ENCODE data around the gene KPNA4.

KPNA4 gene

DNA sequence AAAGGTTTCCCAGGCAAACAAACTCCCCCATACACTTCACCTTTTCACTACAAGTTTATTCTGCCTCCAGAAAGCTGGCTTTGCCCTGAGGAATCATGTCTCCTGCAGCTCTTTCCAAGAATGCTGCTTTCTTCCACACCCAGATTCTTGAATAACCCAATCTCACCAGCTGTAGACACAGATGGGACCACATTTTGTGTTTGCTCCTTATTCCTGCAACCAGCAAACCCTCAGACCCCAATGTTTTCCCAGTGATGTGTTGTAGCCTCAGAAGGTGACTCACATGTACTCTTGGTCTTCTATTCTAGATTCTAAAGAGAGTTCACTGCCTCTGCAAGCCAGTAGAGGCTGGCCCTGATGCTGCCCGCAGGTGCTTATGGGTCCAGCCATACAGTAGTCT, 92.2 kb downstream of the KPNA4 start:
- DNase-seq (ENCODE audit: extremely low read depth, low read depth): peak; percentile 54
- TF ChIP-seq, protein P1, sequence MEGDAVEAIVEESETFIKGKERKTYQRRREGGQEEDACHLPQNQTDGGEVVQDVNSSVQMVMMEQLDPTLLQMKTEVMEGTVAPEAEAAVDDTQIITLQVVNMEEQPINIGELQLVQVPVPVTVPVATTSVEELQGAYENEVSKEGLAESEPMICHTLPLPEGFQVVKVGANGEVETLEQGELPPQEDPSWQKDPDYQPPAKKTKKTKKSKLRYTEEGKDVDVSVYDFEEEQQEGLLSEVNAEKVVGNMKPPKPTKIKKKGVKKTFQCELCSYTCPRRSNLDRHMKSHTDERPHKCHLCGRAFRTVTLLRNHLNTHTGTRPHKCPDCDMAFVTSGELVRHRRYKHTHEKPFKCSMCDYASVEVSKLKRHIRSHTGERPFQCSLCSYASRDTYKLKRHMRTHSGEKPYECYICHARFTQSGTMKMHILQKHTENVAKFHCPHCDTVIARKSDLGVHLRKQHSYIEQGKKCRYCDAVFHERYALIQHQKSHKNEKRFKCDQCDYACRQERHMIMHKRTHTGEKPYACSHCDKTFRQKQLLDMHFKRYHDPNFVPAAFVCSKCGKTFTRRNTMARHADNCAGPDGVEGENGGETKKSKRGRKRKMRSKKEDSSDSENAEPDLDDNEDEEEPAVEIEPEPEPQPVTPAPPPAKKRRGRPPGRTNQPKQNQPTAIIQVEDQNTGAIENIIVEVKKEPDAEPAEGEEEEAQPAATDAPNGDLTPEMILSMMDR (IDR thresholded peaks at IDR 0.05; ENCODE audit: low read depth, low read length, missing control alignments): no peak
- no peak overlapping the region for H3K4me3 ChIP-seq (replicated peaks; ENCODE audit: low read depth, low read length)

DNA sequence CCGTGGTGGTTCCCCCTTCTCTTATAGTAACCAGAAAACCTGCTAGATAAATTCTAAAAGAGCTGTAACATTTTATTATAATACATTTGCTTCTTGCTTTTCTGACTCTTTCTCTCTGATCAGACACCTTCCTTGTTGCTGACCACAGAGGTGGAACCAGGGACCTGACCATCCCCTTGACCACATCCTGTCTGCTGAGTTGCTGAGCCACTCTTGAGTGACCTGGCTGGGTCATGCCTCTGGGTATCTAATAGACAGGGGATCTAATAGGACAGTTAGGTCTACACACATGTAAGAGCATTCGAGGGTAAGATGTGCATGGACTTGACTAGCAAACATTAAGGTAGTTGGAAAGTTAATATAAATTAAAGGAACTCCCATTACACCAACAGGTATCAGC, 93.0 kb downstream of the KPNA4 start:
- DNase-seq (ENCODE audit: extremely low read depth, low read depth): no peak
- TF ChIP-seq, protein P1 (IDR thresholded peaks at IDR 0.05; ENCODE audit: low read depth, low read length, missing control alignments): no peak
- no peak overlapping the region for H3K4me3 ChIP-seq (replicated peaks; ENCODE audit: low read depth, low read length)

DNA sequence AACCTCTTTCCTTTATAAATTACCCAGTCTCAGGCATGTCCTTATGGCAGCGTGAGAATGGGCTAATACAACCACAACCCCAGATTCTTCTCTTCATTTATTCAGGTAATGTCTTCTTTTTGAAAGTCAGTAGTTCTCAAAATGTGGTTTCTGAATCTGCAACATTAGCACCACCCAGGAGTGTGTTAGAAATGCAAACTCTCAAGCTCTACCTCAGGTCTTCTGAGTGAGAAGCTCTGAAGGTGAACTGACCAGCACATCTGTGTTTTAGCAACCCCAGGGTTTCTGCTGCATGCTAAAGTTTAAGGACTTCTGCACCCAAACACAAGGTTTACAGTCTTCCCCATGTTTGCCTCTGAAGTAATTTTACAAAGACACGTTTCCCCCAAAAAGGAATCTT, 93.5 kb downstream of the KPNA4 start:
- H3K4me3 ChIP-seq (replicated peaks; ENCODE audit: low read depth, low read length): no peak overlapping the region
- TF ChIP-seq, protein P1 (IDR thresholded peaks at IDR 0.05; ENCODE audit: low read depth, low read length, missing control alignments): no peak
- no peak for DNase-seq (ENCODE audit: extremely low read depth, low read depth)

DNA sequence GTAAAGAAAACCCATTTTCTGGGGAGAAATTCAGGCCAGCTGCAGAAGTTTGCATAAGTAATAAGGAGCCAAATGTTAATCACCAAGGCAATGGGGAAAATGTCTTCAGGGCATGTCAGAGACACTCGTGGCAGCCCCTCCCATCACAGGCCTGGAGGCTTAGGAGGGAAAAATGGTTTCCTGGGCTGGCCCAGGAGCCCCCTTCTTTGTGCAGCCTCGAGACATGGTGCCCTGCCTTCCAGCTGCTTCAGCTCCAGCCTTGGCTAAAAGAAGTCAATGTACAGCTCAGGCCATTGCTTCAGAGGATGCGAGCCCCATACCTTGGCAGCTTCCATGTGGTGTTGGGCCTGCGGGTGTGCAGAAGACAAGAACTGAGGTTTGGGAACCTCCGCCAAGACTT, 95.2 kb downstream of the KPNA4 start:
- TF ChIP-seq, protein P1 (IDR thresholded peaks at IDR 0.05; ENCODE audit: low read depth, low read length, missing control alignments): no peak
- DNase-seq (ENCODE audit: extremely low read depth, low read depth): no peak

DNA sequence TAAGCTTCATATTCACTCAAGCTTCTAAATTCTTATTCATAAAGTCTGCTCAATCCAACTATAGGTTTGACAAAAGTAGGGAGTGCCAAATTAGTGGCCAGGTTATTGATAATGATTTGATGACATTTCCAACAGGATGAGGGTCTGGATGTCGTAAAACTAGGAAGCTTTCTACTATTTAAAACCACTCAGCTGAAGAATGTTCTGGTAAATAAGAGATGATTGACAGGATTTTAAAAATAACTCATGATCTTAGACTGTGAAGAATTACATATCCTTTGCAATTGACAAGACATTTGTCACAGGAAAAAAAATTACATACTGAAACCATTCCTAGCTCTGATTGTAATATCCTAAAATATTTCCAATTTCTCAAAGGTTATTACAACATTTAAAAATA, 100.4 kb downstream of the KPNA4 start:
- DNase-seq (ENCODE audit: extremely low read depth, low read depth): no peak
- TF ChIP-seq, protein P1 (IDR thresholded peaks at IDR 0.05; ENCODE audit: low read depth, low read length, missing control alignments): no peak
- no peak overlapping the region for H3K4me3 ChIP-seq (replicated peaks; ENCODE audit: low read depth, low read length)

More for the DNA sequence above, 95.2 kb downstream of the KPNA4 start:
- H3K4me3 ChIP-seq (replicated peaks; ENCODE audit: low read depth, low read length): no peak overlapping the region

DNA sequence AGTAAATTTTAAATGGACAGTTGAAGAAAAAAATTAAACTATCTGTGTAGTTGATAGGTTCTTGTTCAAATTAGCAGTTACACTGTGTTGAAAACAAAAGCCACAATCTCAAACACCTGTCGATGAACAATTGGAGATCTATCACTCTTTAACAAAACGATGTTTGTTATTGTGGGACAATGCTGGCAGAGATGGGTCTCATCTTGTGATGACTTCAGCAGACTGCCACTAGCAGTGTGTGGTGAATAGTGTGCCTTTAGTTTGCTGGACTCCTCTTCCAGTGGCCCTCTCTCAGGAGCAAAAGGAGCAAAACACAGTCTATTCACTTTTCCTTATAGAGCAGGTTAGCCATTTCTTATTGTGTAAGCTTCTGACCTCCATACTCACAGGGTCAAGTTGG, 101.0 kb downstream of the KPNA4 start:
- no peak for DNase-seq (ENCODE audit: extremely low read depth, low read depth)
- H3K4me3 ChIP-seq (replicated peaks; ENCODE audit: low read depth, low read length): no peak overlapping the region
- TF ChIP-seq, protein P1 (IDR thresholded peaks at IDR 0.05; ENCODE audit: low read depth, low read length, missing control alignments): no peak

DNA sequence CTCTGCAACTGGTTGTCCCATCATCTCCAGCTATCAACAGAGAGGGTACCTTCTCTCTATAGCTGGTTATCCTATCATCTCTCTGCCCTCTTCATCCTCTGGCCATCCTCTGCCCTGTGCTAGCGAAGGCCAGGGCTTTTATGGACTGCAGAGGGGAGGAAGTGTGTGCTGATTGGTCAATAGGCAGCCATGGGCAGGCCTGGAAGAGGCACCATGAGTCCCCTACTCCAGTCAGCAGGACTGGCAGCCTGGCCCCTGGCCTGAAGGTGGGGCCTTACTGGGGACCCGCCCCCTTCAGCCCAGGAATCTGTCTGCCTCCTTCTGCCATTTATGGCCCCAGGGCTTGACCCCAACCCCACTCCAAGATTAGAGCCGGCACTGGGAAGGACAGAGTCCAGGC, 105.3 kb downstream of the KPNA4 start:
- DNase-seq (ENCODE audit: extremely low read depth, low read depth): no peak
- TF ChIP-seq, protein P1 (IDR thresholded peaks at IDR 0.05; ENCODE audit: low read depth, low read length, missing control alignments): no peak
- no peak overlapping the region for H3K4me3 ChIP-seq (replicated peaks; ENCODE audit: low read depth, low read length)
